Osteocyte (in vitro differentiated cells): ENCODE results near the gene ALMS1. TPM values are rescaled to one million over a fixed set of nuclear protein-coding genes. Genes with fewer than 3 reads are reported as not detected.
"Not testable (repeated sequence)": the region's sequence is repeated elsewhere in the genome, so short reads cannot be mapped to it uniquely, and the experiment has no call there.

Experiments used
- DNase-seq: peaks from one replicate; pipeline ENCODE4 v3.0.0; 2021; ENCODE audit warnings: mixed read lengths; ENCODE audit not compliant: unreplicated experiment; ENCODE audit errors: extremely low spot score
- H3K27ac Mint-ChIP-seq: one replicate; pipeline ENCODE4 v1.8.0; 2021; ENCODE audit warnings: mild to moderate bottlenecking, mixed read lengths; ENCODE audit not compliant: unreplicated experiment
- H3K27me3 Mint-ChIP-seq: one replicate; pipeline ENCODE4 v1.8.0; 2021; ENCODE audit warnings: mixed read lengths; ENCODE audit not compliant: unreplicated experiment
- H3K36me3 Mint-ChIP-seq: one replicate; pipeline ENCODE4 v1.8.0; 2021; ENCODE audit warnings: mixed read lengths; ENCODE audit not compliant: unreplicated experiment
- H3K4me1 Mint-ChIP-seq: one replicate; pipeline ENCODE4 v1.8.0; 2021; ENCODE audit warnings: mixed read lengths; ENCODE audit not compliant: unreplicated experiment
- H3K4me3 Mint-ChIP-seq: one replicate; pipeline ENCODE4 v1.8.0; 2021; ENCODE audit warnings: mild to moderate bottlenecking, moderate library complexity, mixed read lengths; ENCODE audit not compliant: unreplicated experiment
- H3K9me3 Mint-ChIP-seq: one replicate; pipeline ENCODE4 v1.8.0; 2021; ENCODE audit warnings: mixed read lengths; ENCODE audit not compliant: unreplicated experiment
- total RNA-seq: library from RNA; stranded (reverse); gene quantifications from 2 replicates; pipeline ENCODE4 v1.2.1, GENCODE V29; 2021
- TF ChIP-seq, protein P1 (sequence below): fragments of 200-600 bp; sonication (generic); IDR thresholded peaks from 2 replicates; pipeline ENCODE4 v1.5.0; 2021; ENCODE audit warnings: antibody characterized with exemption, mild to moderate bottlenecking, moderate library complexity

ALMS1 gene
- total RNA-seq, 1 donor from 2014 or later, result 18.5 TPM

DNA sequence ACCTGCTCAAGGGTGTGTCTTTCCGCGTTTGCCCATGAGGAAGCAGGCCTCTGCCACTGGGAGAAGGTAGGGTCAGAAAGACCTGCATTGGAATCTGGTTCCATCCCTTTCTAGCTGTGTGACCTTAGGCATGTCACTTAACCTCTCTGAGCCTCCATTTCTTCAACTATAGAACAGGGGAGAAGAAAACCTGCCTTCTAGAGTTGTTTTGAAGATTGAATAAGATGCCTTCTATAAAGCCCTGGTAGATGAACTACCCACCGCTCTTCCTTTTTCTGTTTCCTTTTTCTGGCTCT is 256.1 kb downstream of the ALMS1 start:
- Mint-ChIP-seq H3K4me1 (no peaks in the 10 kb centered on the region), H3K27ac (no peak overlapping the region), H3K4me3 (no peak overlapping the region), H3K27me3 (peaks cover 20% of the 10 kb centered on the region), H3K36me3 (no peaks in the 10 kb centered on the region), H3K9me3 (peaks cover 5% of the 10 kb centered on the region)
- no peak for DNase-seq
- TF ChIP-seq, protein P1, sequence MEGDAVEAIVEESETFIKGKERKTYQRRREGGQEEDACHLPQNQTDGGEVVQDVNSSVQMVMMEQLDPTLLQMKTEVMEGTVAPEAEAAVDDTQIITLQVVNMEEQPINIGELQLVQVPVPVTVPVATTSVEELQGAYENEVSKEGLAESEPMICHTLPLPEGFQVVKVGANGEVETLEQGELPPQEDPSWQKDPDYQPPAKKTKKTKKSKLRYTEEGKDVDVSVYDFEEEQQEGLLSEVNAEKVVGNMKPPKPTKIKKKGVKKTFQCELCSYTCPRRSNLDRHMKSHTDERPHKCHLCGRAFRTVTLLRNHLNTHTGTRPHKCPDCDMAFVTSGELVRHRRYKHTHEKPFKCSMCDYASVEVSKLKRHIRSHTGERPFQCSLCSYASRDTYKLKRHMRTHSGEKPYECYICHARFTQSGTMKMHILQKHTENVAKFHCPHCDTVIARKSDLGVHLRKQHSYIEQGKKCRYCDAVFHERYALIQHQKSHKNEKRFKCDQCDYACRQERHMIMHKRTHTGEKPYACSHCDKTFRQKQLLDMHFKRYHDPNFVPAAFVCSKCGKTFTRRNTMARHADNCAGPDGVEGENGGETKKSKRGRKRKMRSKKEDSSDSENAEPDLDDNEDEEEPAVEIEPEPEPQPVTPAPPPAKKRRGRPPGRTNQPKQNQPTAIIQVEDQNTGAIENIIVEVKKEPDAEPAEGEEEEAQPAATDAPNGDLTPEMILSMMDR, result no peak

DNA sequence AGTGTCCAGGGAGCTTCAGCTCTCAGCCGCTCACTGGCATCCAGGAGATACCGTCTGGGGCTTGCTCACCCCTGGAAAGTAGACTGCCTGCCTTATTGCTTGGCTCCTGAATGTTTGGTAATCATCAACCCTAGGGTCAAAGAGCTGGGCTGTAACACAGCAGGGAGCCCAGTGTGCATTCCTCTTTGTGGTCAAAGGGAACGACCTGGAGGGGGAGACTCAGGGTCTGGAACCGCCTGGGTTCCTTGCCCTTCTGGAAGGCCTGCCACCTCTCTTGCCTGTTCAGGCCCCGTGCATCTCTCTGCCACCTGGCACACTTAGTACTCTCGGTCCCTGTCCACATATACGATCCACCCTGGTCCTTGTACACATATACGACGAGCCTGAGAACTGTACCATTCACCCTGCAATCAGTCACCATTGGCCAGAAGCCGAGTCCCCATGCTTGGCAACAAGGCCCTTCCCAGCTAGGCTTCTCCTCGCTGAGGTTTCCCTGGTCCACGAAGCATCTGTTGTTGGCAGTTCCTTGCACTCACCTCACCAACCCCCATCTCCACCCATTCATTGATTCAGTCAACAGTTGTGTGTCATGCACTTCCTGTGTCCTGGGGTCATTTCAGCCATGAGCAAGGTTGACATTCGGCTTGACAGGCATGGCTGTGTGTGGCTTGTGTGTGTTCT is 256.8 kb downstream of the ALMS1 start, which contains the start of gene NAT8:
TSS of gene NAT8 (minus strand) at position 85 of the 681 bp plus-strand sequence. CDS start 794 bp downstream, outside the sequence.
- H3K27me3 Mint-ChIP-seq, result peaks cover 26% of the 10 kb centered on the region
- H3K9me3 Mint-ChIP-seq, result peaks cover 5% of the 10 kb centered on the region
- no peaks in the 10 kb centered on the region for H3K36me3 Mint-ChIP-seq
- H3K4me1 Mint-ChIP-seq, result no peaks in the 10 kb centered on the region
- no peak within 1 kb of the TSS for H3K27ac Mint-ChIP-seq
- TF ChIP-seq, protein P1, result no peak
- DNase-seq, result no peak
- no peak within 1 kb of the TSS for H3K4me3 Mint-ChIP-seq

DNA sequence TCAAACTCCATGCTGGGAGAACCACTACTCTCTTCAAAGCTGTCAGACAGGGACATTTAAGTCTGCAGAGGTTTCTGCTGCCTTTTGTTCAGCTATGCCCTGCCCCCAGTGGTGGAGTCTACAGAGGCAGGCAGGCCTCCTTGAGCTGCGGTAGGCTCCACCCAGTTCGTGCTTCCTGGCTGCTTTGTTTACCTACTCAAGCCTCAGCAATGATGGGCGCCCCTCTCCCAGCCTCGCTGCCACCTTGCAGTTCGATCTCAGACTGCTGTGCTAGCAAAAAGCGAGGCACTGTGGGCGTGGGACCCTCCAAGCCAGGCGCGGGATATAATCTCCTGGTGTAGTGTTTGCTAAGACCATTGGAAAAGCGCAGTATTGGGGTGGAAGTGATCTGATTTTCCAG is 262.1 kb downstream of the ALMS1 start:
- DNase-seq, H3K4me1 Mint-ChIP-seq, H3K36me3 Mint-ChIP-seq, H3K9me3 Mint-ChIP-seq, H3K4me3 Mint-ChIP-seq, H3K27ac Mint-ChIP-seq: not testable (repeated sequence)
- peaks cover 42% of the 10 kb centered on the region for H3K27me3 Mint-ChIP-seq

DNA sequence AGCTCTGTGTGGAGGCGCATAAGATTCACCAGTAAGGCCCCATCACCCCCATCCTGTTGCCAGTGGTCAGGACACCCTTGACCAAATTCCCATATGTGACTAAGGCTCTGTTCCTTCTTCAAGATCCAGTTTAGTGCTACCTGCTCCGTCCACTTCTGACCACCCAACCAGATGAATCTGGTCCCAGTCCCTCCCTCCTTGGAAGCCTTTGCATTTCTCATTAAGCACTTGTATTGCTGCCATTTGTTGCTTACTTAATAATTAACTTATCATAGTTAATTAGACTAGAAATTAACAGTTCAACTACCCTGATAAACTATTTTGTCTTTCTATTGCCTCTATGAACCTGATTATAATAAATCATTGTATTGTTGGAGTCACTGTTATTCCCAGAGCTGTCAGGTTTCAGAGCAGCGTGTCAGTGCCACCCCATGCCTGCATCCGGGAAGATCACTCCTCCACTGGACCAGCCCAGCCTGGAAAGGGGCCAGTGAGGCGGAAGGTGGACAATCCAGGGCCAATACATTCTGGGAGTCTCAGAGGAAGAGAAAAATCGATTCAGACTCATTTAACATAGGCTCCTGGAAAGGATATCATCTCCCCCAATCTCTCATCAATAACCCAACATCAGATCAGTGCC is 266.1 kb downstream of the ALMS1 start:
- H3K27me3 Mint-ChIP-seq, result peaks cover 42% of the 10 kb centered on the region
- DNase-seq, result no peak
- no peak overlapping the region for H3K4me3 Mint-ChIP-seq
- H3K9me3 Mint-ChIP-seq, result no peaks in the 10 kb centered on the region
- no peak overlapping the region for H3K27ac Mint-ChIP-seq
- no peaks in the 10 kb centered on the region for H3K36me3 Mint-ChIP-seq
- TF ChIP-seq, protein P1, result no peak
- no peaks in the 10 kb centered on the region for H3K4me1 Mint-ChIP-seq

DNA sequence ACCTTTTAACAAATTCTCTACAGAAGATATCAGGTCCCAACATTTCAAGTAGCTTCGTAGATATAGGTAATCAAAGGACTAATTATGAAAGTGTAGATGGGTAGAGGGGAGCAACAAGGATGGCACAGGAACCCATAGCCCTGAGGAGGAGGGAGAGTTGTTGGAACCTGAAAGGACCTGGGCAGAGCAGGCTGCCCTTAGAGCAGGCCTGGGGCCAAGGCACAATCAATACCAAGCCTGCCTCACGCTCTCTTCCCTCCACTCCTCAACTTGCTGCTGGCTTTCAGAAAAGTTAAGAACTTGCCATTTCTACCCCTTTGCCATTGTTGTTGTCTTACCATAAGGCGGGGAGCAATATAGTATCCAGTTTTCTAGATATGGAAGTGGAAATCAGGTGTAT is 266.7 kb downstream of the ALMS1 start:
- DNase-seq, result no peak
- H3K4me1 Mint-ChIP-seq, result no peaks in the 10 kb centered on the region
- H3K27me3 Mint-ChIP-seq, result peaks cover 36% of the 10 kb centered on the region
- no peak overlapping the region for H3K4me3 Mint-ChIP-seq
- TF ChIP-seq, protein P1, result no peak
- no peak overlapping the region for H3K27ac Mint-ChIP-seq
- H3K36me3 Mint-ChIP-seq, result no peaks in the 10 kb centered on the region
- H3K9me3 Mint-ChIP-seq, result no peaks in the 10 kb centered on the region
